ENCODE data around the gene SHB.

SHB gene

DNA sequence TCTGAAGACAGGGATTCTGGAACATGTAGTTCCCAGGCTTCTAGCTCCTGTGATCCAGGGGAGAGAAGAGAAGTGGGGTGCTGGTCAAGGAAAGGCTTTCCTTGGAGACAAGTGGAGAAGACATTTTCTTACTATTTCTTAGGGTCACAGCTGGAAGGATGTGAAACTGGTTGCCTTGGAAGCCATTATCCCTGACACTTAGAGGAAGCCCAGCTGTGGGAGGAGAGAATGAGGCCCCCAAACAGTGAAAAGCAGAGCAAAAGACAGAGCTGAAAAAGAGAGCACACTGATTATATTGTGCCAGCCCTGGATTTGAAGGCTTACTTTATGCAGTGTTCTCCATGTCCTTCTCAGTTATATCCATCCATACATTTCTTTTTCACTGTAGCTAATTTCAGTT lies 17.5 kb upstream of the SHB start:
- no peak for DNase-seq

DNA sequence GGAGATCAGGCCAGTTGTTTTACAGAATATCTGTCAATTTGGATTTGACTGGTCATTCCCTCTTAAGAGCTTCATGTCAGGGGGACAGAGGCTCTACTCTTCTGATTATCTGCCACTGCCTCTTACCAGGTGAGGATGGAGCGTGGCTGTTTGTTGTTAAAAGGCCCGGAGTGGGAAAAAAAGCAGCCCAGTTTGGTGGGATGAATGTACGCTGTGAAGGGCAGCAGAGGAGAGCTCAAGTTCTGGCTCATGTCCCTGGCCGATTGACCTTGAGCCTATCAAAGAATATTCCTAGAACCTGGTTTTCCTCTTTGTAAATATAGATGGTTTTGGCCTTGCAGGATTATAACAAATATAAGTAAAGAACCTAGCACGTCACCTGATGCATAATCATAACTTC lies 16.3 kb upstream of the SHB start:
- DNase-seq = no peak

DNA sequence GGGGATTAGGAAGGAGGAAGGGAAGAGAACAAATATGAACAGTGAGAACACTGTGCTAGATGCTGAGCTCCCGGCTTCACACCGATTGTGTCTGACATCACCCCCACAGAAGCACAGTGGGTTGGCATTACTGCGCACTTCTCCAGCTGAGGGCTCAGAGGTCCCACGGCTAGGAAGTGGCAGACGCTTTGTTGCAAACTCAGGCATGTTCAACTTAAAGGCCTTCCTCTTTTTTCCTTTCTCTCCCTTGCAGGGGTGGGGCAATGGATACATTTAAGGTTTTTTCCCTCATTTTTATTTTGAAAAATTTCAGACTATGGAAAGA lies 15.5 kb upstream of the SHB start:
- DNase-seq = no peak

DNA sequence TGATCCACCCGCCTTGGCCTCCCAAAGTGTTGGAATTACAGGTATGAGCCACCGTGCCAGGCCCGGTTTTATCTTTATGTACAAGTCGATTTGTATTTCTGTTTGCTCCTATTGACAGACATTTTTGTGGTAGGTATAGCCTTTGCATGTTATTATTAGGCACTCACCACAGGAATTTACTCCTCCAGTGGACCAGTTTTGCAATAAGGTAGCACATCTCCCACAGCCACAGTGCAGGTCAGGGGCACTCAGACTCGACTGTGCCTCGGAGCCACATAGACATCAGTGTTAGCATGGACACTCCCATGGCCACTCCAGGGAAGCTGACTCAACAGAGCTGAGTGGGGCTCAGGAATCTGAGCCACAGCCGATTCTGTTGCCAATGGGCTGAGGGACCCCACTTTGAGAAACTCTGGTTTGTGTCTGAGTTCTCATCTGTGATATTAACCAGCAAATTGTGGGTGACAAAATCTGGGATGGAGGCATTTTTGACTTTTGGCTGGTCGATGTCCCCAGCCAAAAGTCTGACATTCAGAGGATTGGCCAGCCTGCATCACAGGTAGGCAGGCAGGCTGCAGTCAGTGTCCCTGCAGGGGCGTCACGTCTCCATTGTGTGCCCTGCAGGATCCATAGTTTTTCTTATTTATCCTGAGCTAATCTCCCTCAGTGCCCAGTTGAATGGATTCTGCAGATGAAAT lies 15.0 kb upstream of the SHB start:
- no peak for DNase-seq

DNA sequence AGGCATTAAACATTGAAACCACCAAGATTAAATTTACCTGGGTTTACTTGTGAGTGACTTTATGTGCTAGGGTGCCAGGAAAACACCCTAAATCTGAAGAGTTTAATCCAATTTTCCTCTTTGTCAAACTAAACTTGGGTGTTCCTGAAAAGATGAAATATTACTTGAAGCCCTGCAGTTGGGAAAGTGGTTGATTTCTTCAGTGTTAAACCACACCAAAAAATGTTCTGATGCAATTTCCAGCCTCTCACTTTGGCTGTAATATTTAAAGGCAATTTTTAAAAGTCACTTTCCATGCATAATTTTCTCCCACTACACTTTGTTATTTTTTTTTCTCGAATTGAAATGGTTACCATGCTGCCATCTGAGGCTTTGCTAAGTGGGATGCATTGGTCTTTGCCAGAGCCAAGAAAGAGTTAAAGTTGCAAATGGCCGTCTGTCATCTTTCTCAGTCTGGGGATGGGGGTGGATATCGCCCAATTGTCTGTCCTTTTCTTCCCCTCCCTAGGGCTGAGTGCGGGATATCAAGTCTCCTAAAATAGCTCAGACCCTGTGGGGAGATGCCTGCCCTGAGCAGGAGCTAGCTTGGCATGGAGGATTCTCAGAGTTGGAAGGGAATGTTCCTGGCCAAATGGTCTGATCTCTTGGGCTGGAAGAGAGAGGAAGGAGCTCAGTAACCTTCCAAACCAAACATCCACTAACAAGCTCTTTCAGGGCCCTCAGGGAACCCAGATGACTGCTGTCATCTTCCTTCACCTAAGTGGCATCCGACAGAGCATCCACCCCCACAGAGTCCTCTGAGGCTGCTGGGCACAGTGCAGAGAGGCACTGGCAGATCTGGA lies 13.6 kb upstream of the SHB start:
- no peak for DNase-seq

DNA sequence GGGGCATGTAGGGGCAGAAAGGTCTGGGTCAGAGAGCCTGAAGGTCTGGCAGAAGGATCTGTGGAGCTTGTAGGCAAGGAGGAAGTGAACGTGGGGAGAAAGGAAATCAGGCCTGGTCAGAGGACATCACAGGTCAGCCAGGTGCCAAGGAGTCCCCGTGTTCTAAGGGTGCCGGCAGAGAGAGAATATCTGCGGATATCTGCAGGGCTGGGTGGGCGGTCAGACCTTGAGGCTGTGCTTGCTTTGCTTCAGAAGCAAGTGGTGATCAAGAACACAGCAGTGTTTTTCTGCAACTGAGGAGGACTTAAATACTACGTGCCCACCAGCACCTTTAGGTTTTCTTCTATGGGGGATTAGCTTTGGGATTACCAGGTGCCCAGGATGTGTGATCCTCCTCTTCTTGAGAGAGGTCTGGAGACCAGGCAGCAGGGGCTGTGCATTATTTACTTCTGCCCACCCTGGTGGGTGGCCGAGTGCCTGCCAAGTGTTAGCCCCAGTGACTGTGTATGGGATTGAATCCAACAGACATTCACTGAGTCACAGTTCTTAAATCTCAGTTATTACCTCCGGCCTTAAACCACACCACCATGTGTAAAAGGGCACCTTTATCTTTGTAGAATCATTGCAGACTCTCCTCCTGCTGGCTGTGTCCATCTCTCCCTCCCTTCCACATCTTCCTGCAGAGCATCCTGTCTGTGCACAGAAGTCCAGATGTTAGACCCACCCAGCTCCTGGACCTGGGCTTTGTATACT lies 12.5 kb upstream of the SHB start:
- DNase-seq = no peak

DNA sequence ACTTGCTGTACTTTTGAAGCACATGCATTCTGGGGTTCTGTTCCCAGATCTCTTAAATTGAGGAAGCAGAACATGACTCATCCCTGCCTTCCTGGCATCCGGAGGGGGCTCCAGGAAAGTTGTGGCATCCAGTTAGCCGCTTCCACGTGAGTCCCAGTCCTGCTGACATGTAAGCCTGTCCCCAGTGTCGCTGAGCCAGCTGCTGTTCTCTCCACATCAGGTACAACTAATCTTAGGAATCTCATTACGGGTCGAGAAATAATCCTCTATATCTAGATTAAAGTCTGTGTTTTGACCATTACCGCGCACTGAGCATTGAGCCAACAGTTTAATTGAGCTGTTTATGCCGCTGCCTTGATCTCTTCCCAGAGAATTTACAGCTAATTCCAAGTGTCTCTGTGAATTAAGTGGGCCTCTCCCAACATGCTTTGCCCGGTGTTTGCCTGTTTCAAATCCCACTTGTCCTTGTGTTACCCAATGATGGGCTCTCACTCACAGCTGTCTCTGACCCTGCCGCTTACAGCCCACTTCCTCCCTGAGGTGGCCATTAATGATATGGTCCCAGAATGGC lies 10.5 kb upstream of the SHB start:
- DNase-seq = no peak

DNA sequence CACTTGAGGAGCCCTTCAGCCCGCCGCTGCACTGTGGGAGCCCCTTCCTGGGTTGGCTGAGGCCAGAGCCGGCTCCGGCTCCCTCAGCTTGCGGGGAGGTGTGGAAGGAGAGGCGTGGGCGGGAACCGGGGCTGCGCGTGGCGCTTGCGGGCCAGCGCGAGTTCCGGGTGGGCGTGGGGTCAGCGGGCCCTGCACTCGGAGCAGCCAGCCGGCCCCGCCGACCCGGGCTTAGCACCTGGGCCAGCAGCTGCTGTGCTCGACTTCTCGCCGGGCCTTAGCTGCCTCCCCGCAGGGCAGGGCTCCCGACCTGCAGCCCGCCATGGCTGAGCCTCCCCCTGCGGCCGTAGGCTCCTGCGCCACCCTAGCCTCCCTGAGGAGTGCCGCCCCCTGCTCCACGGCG lies 6.2 kb upstream of the SHB start:
- no peak for DNase-seq

DNA sequence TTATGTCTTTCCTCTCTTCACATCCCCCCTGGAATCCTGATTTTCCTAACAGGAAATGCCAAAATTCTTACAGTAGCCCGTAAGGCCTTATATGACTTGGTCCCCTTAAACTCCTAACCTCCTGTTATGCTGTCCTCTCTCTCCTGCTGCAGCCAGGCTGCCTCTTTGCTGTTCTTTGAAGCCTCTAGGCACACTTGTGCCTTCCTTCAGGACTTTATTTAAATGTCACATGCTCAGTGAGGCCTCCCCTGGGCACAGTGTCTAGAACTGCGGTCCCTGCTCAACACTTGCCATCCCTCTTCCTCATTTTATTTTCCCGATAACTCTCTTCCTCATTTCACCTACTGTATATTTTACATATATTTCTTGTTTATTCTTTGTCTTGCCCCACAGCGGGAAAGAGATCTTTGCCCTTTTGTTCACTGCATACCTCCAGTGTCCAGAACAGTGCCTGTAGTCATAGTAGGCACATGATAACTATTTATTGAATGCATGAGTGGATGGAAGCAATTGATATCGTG lies 5.5 kb upstream of the SHB start:
- no peak for DNase-seq

DNA sequence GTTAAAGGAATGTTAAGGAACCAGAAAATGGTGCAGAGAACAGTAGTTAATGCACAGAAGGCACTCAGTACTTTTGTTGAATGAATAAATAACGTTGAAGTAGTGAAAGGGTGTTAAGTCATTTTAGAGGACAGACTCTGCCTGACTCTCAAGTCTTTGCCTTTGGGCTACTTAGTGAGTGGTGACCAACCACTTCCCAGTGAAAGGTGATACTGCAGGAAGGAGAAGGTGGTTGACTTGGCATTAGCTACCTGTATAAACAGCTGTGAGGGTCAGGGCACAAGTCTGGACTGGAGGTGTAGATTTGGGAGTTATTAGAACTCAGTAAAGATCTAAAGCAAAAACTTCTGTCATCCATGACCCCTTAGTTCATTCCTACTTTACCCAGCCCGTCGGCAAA lies 4.9 kb upstream of the SHB start:
- DNase-seq = no peak

DNA sequence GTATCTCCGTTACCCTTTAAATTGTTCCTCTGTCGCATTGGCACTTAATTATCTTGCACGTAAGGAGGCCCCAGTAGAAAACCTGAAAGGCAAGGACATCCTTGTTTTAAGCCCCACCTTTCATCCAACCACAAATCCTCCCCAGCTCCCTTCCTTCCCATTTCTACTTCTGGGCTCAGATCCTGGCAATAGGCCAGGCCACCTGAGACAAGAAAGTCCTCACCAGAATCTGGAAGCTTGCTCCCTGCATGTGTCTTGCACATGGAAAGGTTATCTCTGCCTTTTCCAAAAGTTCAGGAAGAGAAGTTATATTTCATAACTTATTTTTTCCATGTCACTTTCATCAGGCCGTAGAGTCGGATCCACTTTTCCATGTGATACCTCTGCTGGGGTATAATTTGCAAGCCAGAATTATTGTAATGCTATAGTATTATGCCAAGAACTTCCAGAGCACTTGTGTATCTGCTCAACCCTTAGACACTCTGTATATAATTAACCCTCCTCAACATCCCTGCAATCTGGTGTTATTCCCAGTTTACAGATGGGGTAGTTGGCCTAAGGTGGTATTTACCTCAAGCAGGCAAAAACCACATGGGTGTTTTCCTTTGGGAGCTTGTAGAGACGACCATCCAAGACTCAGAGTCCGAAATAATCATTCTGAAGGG lies 2.6 kb upstream of the SHB start:
- DNase-seq = no peak

DNA sequence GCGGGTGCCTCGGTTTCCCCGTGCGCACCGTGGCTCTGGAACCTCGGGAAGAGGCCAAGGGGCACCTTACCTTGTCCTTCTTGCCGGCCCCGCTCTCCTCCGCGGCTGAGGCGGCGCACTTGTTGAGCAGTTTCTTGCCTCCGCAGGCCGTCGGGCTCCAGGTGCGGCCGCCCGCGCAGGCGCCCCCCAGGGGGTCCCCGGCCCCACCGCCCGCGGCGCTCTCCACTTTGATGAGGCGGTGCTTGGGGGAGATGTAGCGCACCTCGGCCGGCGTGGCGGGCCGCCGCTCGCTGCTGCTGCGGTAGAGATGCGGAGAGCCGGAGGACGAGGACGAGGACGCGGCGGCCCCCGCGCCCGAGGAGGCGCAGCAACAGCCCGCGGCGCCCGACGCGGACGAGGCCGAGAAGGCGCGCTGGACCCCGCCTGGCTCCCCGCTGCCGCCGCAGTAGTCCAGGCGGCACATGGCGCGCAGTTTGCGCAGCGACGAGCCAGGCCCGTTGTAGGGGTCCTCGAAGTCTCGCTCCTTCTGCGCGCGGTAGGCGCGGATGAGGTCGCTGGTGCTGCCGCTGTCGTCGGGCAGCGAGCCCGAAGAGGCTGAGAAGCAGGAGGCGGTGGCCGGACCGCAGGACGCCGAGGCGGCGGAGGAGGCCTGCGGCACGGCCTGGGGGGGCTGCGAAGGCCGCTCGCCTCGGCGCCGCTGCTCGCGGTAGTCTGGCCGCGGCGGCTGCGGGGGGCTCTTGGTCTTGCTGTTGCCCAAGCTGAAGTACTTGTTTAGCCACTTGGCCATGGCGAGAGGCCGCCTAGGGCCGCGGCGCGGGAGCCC lies 957 bp downstream of the SHB start:
- DNase-seq = no peak

DNA sequence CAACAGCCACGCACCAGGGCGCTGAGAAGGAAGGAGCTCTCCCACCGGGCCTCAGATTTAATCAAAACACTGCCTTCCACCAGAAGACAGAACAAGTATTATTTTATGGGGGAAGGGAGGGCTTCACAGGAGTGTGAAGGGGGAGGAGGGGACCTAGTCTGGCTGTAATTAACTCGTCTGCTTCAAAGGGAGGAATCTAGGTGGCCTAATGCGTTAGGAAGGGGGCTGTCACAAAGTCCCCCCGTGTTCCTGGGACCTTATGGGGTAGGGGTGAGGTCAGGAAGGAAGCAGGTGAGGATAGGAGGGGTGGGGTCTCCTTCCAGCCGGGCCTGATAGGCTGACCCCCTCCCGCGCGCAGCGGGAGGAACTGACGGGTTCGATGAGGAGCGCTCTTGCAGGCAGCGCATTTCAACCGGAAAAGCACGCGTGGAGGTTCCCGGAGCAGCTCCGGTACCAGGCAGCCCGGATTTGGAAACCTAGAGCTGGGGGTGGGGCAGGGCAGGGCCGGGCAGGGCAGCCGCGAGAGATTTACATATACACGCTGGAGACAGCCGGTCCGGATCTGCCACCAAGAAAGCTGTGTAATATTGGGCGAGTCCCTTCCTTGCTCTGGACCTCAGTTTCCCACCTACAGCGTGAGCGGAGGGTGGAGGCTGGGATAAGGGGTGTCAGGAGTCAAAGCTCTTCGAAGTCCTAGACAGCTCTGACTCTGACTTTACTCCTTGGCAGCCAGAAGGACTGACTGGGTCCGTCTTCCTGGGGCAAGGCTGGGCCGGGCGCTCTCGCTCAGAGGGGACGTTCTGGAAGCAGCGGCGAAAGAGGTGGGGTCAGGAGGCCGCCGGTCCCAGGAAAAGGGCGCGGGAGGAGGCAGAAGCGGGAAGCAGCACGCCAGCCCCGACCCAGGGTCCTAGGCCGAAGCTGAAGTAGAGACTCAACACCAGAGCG lies 1.8 kb downstream of the SHB start:
- no peak for DNase-seq

DNA sequence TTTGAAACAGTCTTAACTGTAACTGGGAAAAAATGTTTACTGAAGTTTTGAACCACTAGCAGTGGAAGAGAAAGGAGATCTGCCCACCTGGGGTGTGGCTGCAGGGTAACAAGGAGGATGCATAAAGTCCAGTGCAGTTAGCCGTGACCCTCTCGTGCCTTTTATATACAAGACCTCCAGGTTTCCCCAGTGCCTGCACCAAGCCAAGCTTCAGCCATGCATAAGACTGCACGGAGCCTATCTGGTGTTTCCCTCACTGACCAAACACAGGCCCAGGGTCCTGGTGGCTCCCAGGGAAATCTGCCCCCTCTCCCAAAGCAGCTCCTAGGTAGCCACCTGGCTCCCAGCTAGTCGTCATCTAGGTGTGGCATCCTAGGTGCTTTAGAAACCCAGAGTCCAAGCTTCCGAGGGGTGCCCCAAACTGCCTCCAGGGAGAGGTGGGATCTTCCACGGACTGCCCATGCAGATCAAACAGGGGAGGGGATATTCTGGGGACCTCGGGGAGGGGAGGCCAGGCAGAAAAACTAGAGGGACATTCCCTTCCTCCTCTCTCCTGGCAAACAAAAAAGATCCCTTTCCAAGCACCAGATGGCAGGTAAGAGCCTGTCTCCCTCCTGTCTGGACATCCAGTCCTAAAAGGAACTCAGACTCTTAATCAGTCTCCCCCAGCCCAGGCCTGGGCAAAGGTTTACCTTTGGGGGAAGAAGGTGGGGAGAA lies 2.7 kb downstream of the SHB start:
- DNase-seq = no peak

DNA sequence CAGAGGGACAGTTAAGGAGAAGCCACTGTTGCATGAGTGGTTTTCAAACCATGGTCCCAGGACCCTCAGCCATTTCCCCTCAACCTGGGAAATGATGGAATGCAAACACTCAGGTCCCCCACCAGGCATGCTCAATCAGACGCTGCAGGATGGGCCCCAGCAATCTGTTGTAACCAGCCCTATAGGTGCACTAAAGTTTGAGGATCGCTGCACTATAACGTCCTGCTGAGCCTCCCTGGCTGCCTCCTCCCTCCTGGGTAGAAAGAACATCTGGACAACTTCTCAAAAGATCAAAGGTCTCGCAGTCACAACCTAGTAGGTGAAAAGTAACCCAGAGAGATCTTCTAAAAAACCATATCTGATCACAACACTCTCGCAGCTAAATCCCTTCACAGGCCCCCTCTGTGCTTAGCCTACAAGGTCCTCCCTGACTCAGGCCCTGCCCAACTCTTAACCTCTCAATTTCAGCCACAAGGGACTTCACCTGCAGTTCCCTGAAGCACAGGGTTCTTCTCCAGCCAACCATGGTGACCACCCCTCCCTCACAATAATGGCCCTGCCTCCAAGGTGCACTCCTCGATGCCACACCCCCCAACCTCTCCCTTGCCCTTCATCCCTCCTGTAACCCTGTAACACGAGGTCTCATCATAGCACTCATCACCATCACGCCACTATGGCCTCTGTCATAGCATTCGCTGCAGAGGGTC lies 3.5 kb downstream of the SHB start:
- no peak for DNase-seq

DNA sequence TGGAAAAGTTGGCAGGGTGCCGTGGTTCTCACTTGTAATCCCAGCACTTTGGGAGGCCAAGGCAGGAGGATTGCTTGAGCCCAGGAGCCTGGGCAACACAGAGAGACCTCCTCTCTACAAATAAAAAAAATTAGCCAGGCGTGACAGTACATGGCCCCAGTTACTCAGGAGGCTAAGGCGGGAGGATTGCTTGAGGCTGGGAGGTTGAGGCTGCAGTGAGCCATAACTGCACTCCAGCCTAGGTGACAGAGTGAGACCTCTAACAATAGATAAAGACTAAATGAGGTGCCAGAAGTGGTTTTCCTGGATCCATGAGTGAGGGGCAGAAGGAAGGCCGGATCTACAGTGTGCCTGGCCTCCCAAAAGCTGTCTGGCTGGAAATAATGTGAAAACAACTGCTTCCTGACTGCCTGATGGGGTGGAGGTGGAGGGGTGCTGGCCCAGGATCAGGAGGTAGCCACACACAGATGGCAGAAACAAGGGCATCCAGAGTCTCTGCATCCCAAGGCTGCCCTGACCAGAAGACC lies 4.1 kb downstream of the SHB start:
- no peak for DNase-seq

DNA sequence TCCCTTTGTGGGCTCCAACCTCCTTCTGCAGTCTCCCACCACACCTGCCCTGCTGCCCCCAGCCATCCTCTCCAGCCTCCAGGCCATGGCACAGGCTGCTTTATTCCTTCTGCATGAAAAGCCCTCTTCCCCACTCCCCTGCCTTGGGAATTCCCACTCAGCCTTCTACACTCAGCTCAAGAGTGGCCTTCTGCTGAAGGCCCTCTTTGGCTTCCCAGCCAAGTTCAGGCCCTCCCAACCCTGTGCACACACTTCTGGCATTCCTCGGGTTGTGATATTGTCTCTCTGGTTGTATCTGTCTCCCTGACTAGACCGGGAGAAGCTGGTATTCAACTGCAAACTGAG lies 5.7 kb downstream of the SHB start:
- DNase-seq = no peak

DNA sequence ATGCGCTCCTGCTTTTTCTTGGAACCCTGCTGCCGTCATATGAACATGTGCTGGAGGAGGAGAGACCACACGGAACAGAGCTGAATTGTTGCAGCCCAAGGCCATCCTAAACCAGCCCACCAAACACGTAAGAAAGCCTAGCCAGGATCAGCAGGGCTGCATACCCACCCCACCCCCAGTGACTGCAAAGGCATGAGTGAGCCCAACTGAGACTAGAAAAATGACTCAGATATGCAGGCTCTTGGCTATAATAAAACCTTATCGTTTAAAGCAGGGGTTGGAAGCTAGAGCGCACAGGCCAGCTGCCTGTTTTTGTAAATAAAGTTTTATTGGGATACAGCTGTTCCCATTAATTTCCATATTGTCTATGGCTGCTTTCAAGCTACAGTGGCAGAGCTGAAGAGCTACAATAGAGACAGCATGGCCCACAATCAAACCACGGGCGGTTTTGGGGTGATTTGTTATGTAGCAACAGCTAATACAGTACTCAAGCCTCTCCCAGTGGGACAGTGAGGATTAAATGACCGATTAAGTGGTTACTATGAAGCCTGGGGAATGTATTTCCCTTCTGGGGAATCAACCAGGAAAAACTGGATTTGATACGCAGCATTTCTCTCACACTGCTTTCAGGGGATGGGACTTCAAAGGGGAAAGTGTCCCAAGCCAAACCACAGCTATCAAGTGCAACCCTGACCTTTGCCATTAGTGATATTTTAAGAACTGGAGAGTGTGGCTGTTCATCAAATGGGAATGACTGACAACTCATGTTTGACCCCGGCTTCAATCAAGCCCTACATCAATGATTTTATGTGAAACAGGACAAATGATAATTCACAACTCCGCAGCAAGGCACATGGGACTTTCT lies 6.3 kb downstream of the SHB start:
- DNase-seq = no peak

Data from activated CD4-positive, alpha-beta T cell treated with anti-CD3 and anti-CD28 coated beads, Interleukin-10, Interleukin-2, amounts not matched to agents 100 ng/mL and 50 ng/mL, durations not matched to agents 16 hours and 8 hours (primary cell).